NCI-H2227 (cell line): Measurements from ENCODE around the gene SPOCK1.
A peak's percentile ranks its signal among the peaks of the same experiment; 100 is the strongest.
"Not testable (repeated sequence)": the region's sequence is repeated elsewhere in the genome, so short reads cannot be mapped to it uniquely, and the experiment has no call there.

ENCODE experiments used
- DNase-seq: peaks from one replicate; lab custom pipeline; 2025; ENCODE audit not compliant: unreplicated experiment; lab: John Stamatoyannopoulos, UW

The SPOCK1 gene

DNA sequence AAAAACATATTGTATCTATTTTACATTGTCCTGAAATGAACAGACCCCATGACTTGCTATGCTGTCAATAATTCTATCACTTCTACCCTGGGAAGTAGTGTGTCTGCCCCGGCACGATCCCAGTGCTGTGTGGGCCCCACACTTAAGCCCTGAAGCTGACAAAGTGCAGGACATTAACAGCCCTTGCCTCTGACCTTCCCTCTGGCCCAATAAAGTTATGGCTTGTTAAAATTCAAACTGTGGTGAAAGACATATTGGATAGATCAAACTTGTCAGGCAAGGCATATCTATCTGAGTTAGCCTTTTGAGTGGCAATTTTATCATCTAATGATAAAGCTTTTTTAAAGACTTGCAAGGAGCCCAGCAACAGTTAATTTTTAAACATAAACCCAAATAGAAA is 229.2 kb downstream of the SPOCK1 start:
- no peak for DNase-seq

- no peak for DNase-seq
Measured at GRCh38 chr5:137269274-137269673, 229.9 kb downstream of the SPOCK1 start.

DNA sequence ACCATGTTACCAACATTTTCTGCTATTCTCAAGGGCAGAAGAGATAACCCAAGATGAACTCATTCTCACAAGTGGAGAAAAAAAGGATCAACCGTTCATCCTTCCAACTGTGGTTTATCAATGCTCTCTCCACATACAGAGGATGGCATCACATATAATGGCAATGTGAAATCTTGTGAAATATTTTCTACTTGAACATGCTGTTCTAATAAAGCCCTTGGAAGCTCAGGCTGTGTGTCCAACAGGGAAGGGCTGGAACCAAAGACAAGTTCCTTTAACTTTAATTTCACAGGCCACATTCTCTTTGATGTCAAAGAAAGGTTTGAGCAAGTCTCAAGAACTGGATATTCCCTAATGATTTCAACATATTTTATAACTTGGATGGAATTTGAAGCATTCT is 230.5 kb downstream of the SPOCK1 start:
- DNase-seq, result no peak

DNA sequence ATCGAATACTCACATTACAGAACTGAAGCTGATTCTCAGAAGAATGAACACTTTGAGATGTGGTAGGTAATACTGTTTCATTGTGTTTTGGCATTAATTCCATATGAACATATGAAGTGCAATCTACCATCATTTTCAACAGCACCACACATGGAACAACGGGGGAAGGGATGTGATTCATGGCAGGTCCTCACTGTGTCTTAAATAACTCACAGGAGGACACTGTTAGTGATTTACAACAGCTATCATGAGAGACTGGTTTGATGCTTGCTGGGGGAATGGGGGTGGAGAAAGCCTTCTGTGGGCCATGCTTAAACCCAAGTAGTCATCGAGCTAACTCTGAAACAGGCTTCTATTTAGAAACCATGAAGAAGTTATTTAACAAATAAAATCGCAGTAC is 232.9 kb downstream of the SPOCK1 start:
- DNase-seq, result no peak

DNA sequence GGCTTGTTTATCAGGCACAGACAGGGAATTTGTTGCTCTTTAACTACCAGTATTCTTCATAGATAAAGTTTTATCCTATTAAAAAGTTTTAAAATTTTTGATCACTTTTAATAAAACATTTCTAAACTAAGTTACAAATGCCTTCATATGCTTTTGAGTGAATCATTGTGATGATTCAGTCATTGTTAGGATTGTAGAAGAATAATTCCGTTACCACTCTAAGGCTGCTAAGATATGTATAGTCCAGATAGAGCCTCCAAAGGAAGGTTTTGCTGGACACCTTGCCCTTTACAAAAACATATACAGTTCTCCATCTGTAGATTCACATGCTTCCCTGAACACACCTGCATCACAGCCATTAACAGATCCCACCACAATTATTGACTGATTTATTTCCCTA is 233.7 kb downstream of the SPOCK1 start:
- DNase-seq, result no peak

- peak; percentile 27 for DNase-seq
Measured at GRCh38 chr5:137264573-137264972, 234.6 kb downstream of the SPOCK1 start.

DNA sequence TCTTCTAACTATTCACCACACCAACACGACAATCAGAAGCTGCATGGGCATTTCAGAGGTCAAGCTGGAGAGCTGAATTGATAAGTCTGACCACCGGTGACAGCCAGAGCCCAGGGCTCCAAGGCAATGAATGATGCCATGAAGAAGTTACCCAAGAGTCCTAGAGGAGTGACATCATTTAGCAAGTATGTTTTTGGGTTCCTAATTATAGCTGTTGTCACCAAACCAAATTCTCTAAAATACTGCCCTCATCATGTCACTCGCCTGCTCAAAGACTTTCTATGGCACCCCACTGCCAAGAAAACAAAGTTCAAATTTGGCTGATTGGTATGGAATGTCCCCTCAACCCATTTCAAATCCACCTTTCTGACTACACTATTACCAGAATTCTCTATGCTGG is 235.1 kb downstream of the SPOCK1 start:
- DNase-seq, result no peak

GRCh38 chr5:137263371-137264005 is 235.6 kb downstream of the SPOCK1 start:
- no peak for DNase-seq

DNA sequence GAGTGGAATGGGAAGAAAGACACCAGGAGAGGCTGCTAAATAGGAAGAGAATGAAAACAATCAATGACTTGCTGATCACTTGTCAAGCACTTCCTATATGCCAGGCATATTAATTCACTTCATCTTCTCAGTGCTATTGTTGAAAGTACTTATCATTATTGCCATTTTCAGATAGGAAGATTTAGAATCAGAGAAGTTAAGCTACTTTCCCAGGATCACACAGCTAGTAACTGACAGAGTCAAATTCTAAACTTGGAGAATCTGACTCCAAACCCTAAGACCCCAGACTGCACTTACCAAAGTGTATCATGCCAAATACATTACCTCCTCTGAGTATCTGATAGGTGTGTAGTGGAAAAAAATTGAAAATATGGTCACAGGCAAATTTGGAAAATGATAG is 236.3 kb downstream of the SPOCK1 start:
- DNase-seq, result no peak

- no peak for DNase-seq
Measured at GRCh38 chr5:137260820-137261695, 238.1 kb downstream of the SPOCK1 start.

- DNase-seq, result not testable (repeated sequence)
Measured at GRCh38 chr5:137259115-137259514, 240.0 kb downstream of the SPOCK1 start.

GRCh38 chr5:137254119-137255090 is 244.7 kb downstream of the SPOCK1 start:
- DNase-seq, result no peak

- DNase-seq, result no peak
Measured at GRCh38 chr5:137252512-137252911, 246.6 kb downstream of the SPOCK1 start.

- DNase-seq, result no peak
Measured at GRCh38 chr5:137250421-137250820, 248.7 kb downstream of the SPOCK1 start.

- DNase-seq, result no peak
Measured at GRCh38 chr5:137248527-137248926, 250.6 kb downstream of the SPOCK1 start.

GRCh38 chr5:137245438-137245837 is 253.7 kb downstream of the SPOCK1 start:
- no peak for DNase-seq

GRCh38 chr5:137240285-137240684 is 258.8 kb downstream of the SPOCK1 start:
- DNase-seq, result no peak

GRCh38 chr5:137236849-137237507 is 262.1 kb downstream of the SPOCK1 start:
- DNase-seq, result no peak

DNA sequence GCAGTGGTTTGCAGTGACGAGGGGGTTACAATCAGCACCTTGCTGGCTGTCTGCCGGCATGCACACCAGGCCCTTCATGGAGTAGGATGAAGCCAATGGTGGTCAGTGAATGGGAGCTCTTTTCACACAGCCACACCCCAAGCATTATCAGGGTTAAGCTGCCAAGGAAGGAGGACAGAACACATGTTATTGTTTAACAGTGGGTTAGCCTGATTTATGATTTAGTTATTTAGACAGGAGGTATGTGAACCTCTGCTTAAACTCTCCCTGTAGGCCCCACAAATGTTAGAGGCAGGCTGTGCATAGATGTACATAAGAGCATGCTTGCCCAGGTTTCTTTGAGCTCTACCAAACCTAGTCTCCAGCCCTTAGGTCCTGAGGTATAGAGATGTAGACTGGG is 262.9 kb downstream of the SPOCK1 start:
- DNase-seq, result no peak

- no peak for DNase-seq
Measured at GRCh38 chr5:137234973-137235943, 263.9 kb downstream of the SPOCK1 start.
